ENCODE data around the gene CAPN10.

The CAPN10 gene

GRCh38 chr2:240574386-240575100, 12.0 kb upstream of the CAPN10 start:
- DNase-seq (ENCODE audit: low read depth) = no peak

- DNase-seq (ENCODE audit: low read depth) = no peak
Observed at GRCh38 chr2:240575101-240575965, 11.2 kb upstream of the CAPN10 start.

DNA sequence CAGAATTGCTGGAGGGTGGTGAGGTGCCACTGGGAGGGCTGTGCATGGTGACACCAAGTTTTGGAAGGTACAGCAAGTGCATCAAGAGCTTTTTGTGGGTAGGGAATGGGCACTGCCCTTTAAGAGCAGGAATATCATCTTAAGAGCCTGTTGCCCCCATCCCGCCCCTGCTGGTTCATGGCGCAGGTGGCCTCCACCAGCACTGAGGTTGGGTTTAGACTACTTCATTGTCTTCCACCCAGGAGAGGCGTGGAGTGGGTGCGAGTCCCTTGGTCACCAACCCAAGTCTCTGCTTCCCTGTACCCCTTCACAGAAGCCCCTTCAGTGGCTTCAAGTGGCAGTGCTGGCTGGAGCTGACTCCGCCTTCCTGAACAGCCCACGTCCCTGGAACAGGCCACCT, 10.5 kb upstream of the CAPN10 start:
- DNase-seq (ENCODE audit: low read depth) = no peak

- DNase-seq (ENCODE audit: low read depth) = no peak
Observed at GRCh38 chr2:240576436-240577205, 9.9 kb upstream of the CAPN10 start.

DNA sequence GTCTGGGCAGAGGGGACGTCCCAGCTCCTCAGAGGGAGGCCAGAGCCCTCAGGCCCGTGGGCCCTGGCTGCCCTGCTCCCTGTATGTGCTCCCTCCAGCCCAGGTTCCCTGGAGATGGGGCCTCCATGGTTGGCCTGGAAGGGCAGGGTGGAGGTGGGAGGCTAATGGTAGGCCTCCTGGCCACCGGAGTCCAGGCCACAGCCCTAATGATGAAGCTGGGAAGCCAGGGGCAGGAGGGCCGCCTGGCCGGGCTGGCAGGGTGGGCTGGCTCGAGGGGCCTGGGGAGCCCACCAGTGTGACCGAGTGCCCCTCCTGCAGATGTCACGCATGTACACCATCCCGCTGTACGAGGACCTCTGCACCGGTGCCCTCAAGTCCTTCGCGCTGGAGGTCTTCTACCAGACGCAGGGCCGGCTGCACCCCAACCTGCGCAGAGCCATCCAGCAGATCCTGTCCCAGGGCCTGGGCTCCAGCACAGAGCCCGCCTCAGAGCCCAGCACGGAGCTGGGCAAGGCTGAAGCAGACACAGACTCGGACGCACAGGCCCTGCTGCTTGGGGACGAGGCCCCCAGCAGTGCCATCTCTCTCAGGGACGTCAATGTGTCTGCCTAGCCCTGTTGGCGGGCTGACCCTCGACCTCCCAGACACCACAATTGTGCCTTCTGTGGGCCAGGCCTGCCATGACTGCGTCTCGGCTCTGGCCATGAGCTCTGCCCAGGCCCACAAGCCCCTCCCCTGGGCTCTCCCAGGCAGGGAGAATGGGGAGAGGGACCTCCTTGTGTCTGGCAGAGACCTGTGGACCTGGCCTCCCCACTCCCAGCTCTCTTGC, 9.0 kb upstream of the CAPN10 start:
- no peak for DNase-seq (ENCODE audit: low read depth)

DNA sequence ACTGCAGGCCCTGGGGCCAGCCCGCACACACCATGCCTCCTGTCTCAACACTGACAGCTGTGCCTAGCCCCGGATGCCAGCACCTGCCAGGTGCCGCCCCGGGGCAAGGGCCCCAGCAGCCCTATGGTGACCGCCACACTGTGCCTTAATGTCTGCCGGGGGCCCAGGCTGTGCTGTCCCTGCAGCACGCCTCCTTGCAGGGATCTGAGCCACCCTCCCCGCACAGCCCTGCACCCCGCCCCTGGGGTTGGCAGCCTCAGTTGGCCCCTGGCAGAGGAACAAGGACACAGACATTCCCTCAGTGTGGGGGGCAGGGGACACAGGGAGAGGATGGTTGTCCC, 8.5 kb upstream of the CAPN10 start:
- DNase-seq (ENCODE audit: low read depth) = no peak

DNA sequence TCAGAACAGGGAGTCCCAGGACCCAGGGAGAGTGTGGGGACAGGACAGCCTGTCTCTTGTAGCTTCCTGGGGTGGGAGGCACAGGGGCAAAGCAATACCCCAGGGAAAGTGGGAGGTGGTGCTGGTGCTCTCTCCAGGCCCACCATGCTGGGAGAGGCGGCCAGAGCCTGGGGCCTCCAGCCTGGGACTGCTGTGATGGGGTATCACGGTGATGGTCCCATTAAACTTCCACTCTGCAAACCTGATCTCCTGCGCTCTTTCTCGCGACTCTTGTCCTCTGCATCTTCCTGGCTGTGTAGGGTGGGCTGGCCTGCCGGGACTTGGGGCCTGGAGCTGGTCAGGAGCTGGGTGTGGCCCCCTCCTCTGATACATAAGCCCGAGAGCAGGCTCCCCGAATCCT, 8.0 kb upstream of the CAPN10 start:
- no peak for DNase-seq (ENCODE audit: low read depth)

DNA sequence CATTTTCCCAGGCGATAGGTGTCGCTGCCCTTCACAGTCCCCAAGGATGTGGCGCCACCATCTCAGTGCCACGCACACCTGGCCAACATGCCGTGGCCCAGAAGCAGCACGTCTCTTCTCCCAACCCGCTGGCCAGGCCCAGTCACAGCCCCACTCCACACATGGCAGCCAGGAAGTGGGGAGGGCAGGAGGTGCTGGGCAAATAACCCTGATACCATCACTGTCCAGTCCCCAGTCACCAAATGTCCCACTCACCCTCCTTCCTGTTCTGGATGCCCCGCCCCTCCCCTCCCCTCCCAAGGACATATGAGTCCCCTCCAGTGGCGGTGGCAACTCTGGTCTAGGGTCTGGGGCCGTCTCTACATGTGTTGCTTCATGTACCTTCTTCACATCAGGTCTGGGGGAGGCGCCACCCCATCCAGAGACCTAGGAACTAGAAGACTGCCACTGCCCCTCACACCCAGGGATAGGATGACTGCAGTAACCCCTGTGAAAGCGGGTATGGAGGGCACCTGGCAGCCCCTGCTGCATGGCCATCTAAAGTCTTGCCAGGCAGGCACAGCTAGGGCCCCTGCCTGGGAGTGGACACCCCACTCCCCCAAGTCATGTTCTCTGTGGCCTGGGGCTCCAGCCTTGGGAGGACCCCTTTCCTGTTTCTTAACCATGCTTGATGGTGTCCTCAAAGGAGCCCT, 7.3 kb upstream of the CAPN10 start:
- no peak for DNase-seq (ENCODE audit: low read depth)

DNA sequence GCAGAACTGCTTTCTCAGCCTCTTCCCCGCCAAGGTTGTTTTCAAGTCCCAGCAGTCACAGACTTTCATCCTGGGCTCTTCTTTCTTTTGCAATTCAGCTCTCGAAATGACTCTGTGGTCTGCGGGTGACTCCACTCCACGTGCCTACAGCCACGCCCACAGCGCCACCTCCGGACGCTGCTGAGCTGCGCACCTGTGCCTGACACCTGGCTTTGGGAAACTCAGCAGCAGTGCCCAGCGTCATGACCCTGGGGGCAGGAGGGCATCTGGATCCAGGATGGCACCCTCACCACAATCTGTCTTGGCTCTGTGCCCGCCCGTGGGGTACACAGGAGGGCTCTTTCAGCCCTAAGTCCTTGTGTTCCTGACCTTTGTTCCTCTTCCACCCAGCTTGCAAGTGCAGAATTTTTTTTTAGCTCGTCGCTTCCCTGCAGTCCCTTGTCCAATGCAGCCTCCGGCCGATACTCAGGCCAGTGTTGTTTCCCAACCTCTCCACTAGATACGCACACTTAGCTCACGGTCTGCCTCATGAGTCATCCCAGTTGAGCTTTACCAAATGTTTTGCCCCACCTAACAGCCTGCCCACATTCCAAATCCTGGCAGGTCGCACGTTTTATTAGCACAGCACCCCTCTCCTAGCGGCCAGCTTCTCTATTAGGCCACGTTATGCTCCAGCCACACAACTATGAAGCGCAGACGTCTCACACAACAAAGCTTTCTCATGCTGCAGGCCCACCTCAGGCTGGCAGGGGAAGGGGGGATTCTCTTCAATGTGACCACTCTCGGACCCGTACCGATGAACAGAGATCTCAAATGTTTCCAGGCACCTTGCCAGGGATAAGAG, 6.5 kb upstream of the CAPN10 start:
- DNase-seq (ENCODE audit: low read depth) = peak; percentile 60

GRCh38 chr2:240581811-240582210, 4.7 kb upstream of the CAPN10 start:
- no peak for DNase-seq (ENCODE audit: low read depth)

GRCh38 chr2:240582781-240583180, 3.8 kb upstream of the CAPN10 start:
- no peak for DNase-seq (ENCODE audit: low read depth)

GRCh38 chr2:240583774-240584173, 2.8 kb upstream of the CAPN10 start:
- DNase-seq (ENCODE audit: low read depth) = no peak

DNA sequence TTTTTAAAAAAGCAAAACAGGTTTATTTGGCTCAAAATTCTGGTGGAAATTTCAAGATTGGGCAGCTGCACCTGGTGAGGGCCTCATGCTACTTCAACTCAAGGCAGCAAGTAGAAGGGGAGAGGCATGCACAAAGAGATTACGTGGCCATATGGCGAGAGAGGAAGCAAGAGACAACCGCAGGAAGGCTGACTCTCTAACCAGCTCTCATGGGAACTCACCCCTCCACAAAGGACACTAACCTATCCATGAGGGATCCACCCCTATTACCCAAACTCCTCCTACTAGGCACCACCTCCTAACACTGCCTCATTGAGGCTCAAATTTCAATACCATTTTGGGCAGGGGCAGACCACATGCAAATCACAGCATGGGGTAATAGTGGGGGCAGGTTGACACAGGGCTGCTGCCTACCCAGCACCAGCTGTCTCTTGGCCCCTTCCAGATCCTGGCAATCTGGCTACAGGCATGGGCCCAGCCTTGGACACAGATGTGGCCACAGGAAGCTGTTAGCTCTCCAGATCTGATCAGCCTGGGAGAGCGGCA, 2.0 kb upstream of the CAPN10 start:
- no peak for DNase-seq (ENCODE audit: low read depth)

- DNase-seq (ENCODE audit: low read depth) = no peak
Observed at GRCh38 chr2:240585101-240585500, 1.4 kb upstream of the CAPN10 start.

DNA sequence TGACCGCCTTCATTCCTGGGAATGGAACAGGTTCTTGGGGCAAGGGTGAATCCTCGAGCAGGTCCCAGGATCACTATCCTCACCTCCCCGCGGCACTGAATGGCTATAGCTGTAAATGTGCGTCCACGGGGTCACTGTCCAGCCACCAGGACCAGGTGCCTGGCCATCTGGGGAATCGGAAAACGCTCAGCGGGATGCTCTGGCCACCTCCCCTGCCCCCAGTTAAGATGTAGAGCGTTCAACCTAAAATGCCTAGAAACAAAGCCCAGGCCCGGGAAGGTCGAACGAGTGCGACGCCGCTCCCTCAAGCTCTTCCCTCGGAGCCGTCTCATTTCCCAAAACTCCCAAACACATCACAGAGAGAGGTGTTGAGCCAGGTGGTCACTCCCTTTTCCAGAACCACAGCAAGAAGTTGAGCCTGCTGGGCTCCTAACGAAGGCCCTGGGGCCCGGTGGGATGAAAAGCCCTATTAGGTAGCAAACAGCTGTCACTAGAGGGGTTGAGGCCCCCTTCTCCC, 795 bp upstream of the CAPN10 start:
- no peak for DNase-seq (ENCODE audit: low read depth)

- DNase-seq (ENCODE audit: low read depth) = no peak
Observed at GRCh38 chr2:240586919-240587800, 626 bp downstream of the CAPN10 start.

DNA sequence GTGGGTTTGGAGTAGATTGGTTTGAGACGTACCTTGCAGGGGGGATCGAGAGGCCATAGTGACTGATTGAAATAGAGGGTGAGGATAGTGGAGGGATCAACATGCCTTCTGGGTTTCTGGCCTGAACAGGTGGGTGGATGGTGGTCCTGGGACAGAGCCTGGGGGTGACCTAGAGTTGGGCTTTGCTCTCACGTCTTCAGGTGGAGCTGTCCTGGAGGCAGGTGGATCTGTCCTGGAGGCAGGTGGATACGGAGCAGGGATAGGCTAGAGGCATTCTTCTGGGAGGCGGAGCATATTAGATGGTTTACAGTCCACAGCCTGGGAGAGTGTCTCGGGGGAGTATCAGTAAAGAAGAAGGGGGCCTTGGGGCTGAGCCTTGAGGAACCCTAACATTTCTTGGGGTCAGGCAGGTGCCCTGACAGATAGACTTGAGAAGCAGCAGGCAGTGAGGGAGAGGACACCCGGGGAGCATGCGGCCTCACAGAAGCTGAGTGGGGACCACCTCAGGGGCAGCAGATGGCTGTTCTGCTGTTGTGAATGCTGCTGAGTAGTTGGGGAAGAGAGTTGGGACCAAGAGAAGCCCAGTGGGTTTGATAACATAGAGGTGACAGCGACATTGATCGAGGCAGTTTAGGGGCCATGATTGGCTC, 1.6 kb downstream of the CAPN10 start:
- no peak for DNase-seq (ENCODE audit: low read depth)

DNA sequence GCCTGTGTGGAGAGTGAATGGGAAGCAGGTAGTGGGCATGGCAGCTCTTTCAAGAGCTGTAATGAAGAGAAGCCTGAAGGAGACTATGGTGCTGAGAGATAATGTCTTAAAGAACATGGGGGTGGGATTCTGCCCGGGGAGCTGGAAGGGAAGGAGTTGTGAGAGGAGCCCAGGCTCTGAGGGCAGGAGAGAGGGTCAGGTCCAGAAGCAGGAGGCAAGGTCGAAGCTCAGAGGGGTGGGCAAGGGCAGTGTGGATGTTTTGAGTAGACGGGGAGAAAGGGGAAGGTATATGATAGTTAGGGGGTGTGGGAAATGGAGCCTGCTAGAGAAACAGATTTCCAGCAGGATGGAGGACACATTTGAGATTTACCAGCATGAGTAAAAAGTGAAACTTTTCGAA, 2.1 kb downstream of the CAPN10 start:
- DNase-seq (ENCODE audit: low read depth) = no peak
